HepG2 (cell line): Measurements from ENCODE around the gene PGA5.

Experiments
- PRDM15 ChIP-seq: sonication (generic); formaldehyde crosslinking; IDR thresholded peaks from 2 replicates; pipeline ENCODE4 v1.4.0; 2020; ENCODE audit warnings: missing genetic modification reagents
- SKI ChIP-seq: fragments of 450-650 bp; IDR thresholded peaks from one replicate; pipeline ENCODE4 v1.6.1; 2018; ENCODE audit warnings: mild to moderate bottlenecking; ENCODE audit not compliant: partially characterized antibody
- TF ChIP-seq, protein P1 (sequence below): sonication (generic); formaldehyde crosslinking; IDR thresholded peaks from 2 replicates; pipeline ENCODE4 v1.5.0; 2020; ENCODE audit warnings: mild to moderate bottlenecking, missing genetic modification reagents, moderate library complexity
- TF ChIP-seq, protein P2 (sequence below): sonication (generic); formaldehyde crosslinking; IDR thresholded peaks from 2 replicates; pipeline ENCODE4 v1.4.0; 2020; ENCODE audit warnings: mild to moderate bottlenecking, missing genetic modification reagents, borderline replicate concordance

DNA sequence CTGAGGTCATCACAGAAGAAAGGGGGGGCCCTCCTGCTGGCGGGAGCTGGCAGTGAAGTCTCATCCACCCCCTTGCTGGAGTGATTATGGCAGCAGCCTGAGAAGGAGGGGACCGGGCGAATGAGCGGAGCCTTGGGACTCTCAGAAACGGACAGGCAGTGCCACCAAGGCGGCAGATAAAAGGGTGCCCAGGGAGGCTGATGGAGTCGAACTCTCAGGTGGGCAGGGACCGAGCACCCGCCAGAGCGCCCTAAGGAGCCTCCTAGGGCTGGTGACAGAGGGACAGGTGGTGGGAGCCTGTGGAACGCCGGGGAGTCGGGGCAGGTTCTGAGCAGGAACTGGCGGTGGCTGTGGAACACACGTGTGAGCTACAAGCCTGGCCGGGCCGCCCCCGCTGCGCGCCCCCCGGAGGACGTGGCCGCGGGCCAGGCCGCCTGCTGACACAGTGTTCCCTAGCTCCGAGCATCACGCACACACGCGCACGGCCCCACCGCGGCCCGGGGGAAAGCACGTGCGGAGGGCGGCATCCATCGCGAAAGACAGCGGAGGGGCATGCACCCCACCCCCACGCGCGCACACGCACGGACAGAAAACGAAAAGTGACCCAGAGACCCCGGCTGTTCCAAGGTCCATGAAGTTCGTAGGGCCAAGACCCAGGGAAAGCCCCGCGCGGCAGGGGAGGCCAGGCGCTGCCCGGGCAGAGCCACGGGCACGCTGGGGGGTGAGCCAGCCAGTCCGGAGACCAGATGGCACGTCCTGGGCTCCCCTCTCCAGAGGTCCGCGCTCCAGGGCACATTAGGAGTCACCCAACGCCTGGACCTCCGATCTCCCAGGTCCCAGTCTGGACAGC is 53.1 kb downstream of the PGA5 start:
- TF ChIP-seq SKI (no peak), PRDM15 (no peak)
- TF ChIP-seq, protein P1, sequence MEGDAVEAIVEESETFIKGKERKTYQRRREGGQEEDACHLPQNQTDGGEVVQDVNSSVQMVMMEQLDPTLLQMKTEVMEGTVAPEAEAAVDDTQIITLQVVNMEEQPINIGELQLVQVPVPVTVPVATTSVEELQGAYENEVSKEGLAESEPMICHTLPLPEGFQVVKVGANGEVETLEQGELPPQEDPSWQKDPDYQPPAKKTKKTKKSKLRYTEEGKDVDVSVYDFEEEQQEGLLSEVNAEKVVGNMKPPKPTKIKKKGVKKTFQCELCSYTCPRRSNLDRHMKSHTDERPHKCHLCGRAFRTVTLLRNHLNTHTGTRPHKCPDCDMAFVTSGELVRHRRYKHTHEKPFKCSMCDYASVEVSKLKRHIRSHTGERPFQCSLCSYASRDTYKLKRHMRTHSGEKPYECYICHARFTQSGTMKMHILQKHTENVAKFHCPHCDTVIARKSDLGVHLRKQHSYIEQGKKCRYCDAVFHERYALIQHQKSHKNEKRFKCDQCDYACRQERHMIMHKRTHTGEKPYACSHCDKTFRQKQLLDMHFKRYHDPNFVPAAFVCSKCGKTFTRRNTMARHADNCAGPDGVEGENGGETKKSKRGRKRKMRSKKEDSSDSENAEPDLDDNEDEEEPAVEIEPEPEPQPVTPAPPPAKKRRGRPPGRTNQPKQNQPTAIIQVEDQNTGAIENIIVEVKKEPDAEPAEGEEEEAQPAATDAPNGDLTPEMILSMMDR = no peak; the same call in none of the 2 replicates
- TF ChIP-seq, protein P2, sequence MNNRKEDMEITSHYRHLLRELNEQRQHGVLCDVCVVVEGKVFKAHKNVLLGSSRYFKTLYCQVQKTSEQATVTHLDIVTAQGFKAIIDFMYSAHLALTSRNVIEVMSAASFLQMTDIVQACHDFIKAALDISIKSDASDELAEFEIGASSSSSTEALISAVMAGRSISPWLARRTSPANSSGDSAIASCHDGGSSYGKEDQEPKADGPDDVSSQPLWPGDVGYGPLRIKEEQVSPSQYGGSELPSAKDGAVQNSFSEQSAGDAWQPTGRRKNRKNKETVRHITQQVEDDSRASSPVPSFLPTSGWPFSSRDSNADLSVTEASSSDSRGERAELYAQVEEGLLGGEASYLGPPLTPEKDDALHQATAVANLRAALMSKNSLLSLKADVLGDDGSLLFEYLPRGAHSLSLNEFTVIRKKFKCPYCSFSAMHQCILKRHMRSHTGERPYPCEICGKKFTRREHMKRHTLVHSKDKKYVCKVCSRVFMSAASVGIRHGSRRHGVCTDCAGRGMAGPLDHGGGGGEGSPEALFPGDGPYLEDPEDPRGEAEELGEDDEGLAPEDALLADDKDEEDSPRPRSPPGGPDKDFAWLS (CRISPR knock-in tag) = 0 out of 2 replicates have a peak, but pooled peaks have one; percentile 70
